HG03045 (cell line): ENCODE results near the gene TRMT11.

Experiments
- ATAC-seq: cut with Tn5 transposase; IDR thresholded peaks from one replicate; pipeline ENCODE4 v1.9.1; 2021; ENCODE audit warnings: mild to moderate bottlenecking, moderate library complexity; ENCODE audit not compliant: unreplicated experiment

Gene TRMT11

GRCh38 chr6:126072172-126072571 is 85.8 kb downstream of the TRMT11 start:
- no peak for ATAC-seq

- no peak for ATAC-seq
Observed at GRCh38 chr6:126072834-126073233, 86.5 kb downstream of the TRMT11 start.

GRCh38 chr6:126075335-126076071 is 89.2 kb downstream of the TRMT11 start:
- no peak for ATAC-seq

- no peak for ATAC-seq
Observed at GRCh38 chr6:126076992-126077664, 90.8 kb downstream of the TRMT11 start.

DNA sequence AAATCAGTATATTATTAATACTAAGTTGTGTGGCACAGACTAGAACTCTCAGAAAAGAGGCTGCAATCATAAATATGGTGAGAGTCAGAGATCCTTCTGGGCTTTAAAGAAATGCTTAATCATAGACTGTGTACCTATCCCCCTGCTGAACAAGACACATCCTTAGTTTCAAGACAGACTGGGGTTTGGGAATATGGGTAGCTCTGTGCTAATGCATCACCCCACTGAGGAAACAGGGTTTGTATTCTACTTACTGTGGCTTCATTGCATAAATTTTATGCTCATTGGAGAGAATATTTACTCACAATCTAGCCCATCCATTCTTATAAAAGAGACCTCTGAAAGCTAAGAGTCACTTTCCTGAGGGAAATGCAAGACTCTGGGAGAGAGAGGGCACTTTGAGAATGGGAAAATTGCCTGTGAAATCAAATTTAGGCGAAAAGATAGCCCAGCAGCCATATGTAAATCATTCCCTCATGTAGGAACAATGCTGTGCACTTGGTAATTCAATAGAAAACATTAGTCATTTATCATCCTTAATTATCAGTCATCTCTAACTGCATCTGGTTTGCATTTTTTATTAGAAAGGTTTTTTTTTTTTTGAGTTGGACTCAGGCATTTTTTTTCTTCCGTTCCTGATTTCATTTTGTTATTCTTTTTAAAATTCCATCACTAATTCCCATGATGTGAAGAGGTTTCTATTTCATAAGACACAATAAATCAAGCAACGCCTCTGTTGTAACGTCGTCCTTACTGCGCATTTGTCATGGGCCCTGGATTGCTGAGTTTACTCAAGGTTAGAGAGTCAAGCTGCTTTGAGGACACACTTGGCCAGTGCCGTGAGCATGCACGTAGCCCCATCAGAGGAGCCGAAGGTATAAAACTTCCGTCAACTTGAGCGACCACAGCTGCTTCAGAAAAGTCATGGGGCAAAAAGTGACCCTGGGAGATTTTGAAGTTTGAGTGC is 91.8 kb downstream of the TRMT11 start:
- ATAC-seq, result no peak

- ATAC-seq, result no peak
Observed at GRCh38 chr6:126083875-126084274, 97.5 kb downstream of the TRMT11 start.

GRCh38 chr6:126086560-126086959 is 100.2 kb downstream of the TRMT11 start:
- ATAC-seq, result no peak
